ENCODE data around the gene PRKAG2.
A peak's percentile ranks its signal among the peaks of the same experiment; 100 is the strongest.

The PRKAG2 gene

GRCh38 chr7:151648429-151648828 is 228.5 kb downstream of the PRKAG2 start:
- DNase-seq (ENCODE audit: low read depth), result no peak

GRCh38 chr7:151647874-151648273 is 229.0 kb downstream of the PRKAG2 start:
- DNase-seq (ENCODE audit: low read depth), result no peak

- DNase-seq (ENCODE audit: low read depth), result no peak
Measured at GRCh38 chr7:151647006-151647405, 229.9 kb downstream of the PRKAG2 start.

- DNase-seq (ENCODE audit: low read depth), result no peak
Measured at GRCh38 chr7:151645311-151645710, 231.6 kb downstream of the PRKAG2 start.

GRCh38 chr7:151644554-151644953 is 232.4 kb downstream of the PRKAG2 start:
- DNase-seq (ENCODE audit: low read depth), result no peak

- no peak for DNase-seq (ENCODE audit: low read depth)
Measured at GRCh38 chr7:151642746-151643145, 234.2 kb downstream of the PRKAG2 start.

GRCh38 chr7:151641587-151641986 is 235.3 kb downstream of the PRKAG2 start:
- no peak for DNase-seq (ENCODE audit: low read depth)

GRCh38 chr7:151637781-151638261 is 239.1 kb downstream of the PRKAG2 start:
- DNase-seq (ENCODE audit: low read depth), result no peak

- no peak for DNase-seq (ENCODE audit: low read depth)
Measured at GRCh38 chr7:151634643-151635042, 242.3 kb downstream of the PRKAG2 start.

- no peak for DNase-seq (ENCODE audit: low read depth)
Measured at GRCh38 chr7:151633516-151633812, 243.5 kb downstream of the PRKAG2 start.

GRCh38 chr7:151632750-151633515 is 244.0 kb downstream of the PRKAG2 start:
- peak; percentile 37 for DNase-seq (ENCODE audit: low read depth)

GRCh38 chr7:151631953-151632749 is 244.8 kb downstream of the PRKAG2 start:
- peak; percentile 85 for DNase-seq (ENCODE audit: low read depth)

GRCh38 chr7:151631570-151631952 is 245.4 kb downstream of the PRKAG2 start:
- DNase-seq (ENCODE audit: low read depth), result peak; percentile 8

- no peak for DNase-seq (ENCODE audit: low read depth)
Measured at GRCh38 chr7:151630851-151631569, 245.9 kb downstream of the PRKAG2 start.

GRCh38 chr7:151630358-151630757 is 246.6 kb downstream of the PRKAG2 start:
- DNase-seq (ENCODE audit: low read depth), result no peak

GRCh38 chr7:151629713-151630272 is 247.1 kb downstream of the PRKAG2 start:
- DNase-seq (ENCODE audit: low read depth), result no peak

- DNase-seq (ENCODE audit: low read depth), result no peak
Measured at GRCh38 chr7:151628846-151629604, 247.9 kb downstream of the PRKAG2 start.

GRCh38 chr7:151626422-151627115 is 250.3 kb downstream of the PRKAG2 start:
- no peak for DNase-seq (ENCODE audit: low read depth)

GRCh38 chr7:151625606-151626005 is 251.3 kb downstream of the PRKAG2 start:
- DNase-seq (ENCODE audit: low read depth), result no peak

GRCh38 chr7:151624246-151624928 is 252.5 kb downstream of the PRKAG2 start:
- DNase-seq (ENCODE audit: low read depth), result no peak
